GM23338 (cell line): Measurements from ENCODE around the gene PPP1R12C. TPM values are rescaled to one million over a fixed set of nuclear protein-coding genes. Genes with fewer than 3 reads are reported as not detected.

Source experiments
- ATAC-seq: fragments of 200-7000 bp; cut with Tn5 transposase; 3 replicates; pipeline ENCODE4 v1.9.1; 2020
- DNase-seq: peaks from one replicate; pipeline ENCODE4 v3.0.0-alpha.2; 2015; ENCODE audit warnings: low spot score
- H2AFZ ChIP-seq: fragments of 200-600 bp; sonication (generic); 2 replicates; pipeline ENCODE4 v1.8.0; 2016; ENCODE audit warnings: antibody characterized with exemption, mild to moderate bottlenecking, moderate library complexity
- H3F3A ChIP-seq: fragments of 200-600 bp; sonication (generic); replicated peaks from 2 replicates; pipeline ENCODE4 v1.8.0; 2017; ENCODE audit warnings: antibody characterized with exemption, mixed run types, low read depth
- H3K27ac ChIP-seq: fragments of 200-600 bp; sonication (generic); 2 replicates; pipeline ENCODE4 v1.6.1; 2016; ENCODE audit warnings: low read depth
- H3K27me3 ChIP-seq: fragments of 200-600 bp; sonication (generic); 2 replicates; pipeline ENCODE4 v1.8.0; 2016; ENCODE audit warnings: mild to moderate bottlenecking, mixed run types, moderate library complexity; ENCODE audit not compliant: insufficient read depth
- H3K36me3 ChIP-seq: fragments of 200-600 bp; sonication (generic); 2 replicates; pipeline ENCODE4 v1.8.0; 2016; ENCODE audit warnings: mild to moderate bottlenecking; ENCODE audit not compliant: insufficient read depth
- H3K4me1 ChIP-seq: fragments of 200-600 bp; sonication (generic); 2 replicates; pipeline ENCODE4 v1.8.0; 2016; ENCODE audit warnings: mild to moderate bottlenecking, moderate library complexity; ENCODE audit not compliant: insufficient read depth
- H3K4me2 ChIP-seq: fragments of 200-600 bp; sonication (generic); 2 replicates; pipeline ENCODE4 v1.7.1; 2017; ENCODE audit warnings: mixed run types
- H3K4me3 ChIP-seq: fragments of 200-600 bp; sonication (generic); 2 replicates; pipeline ENCODE4 v1.6.1; 2016; ENCODE audit warnings: mixed run types
- H3K79me2 ChIP-seq: fragments of 200-600 bp; sonication (generic); replicated peaks from 2 replicates; pipeline ENCODE4 v1.8.0; 2017; ENCODE audit warnings: mild to moderate bottlenecking; ENCODE audit not compliant: insufficient read depth
- H3K9me2 ChIP-seq: fragments of 200-600 bp; sonication (generic); 2 replicates; pipeline ENCODE4 v1.8.0; 2017; ENCODE audit not compliant: insufficient read depth
- H4K20me1 ChIP-seq: fragments of 200-600 bp; sonication (generic); replicated peaks from 2 replicates; pipeline ENCODE4 v1.8.0; 2017; ENCODE audit warnings: mild to moderate bottlenecking; ENCODE audit not compliant: insufficient read depth
- H3K27ac Mint-ChIP-seq: 2 replicates; pipeline ENCODE4 v1.8.0; 2020; ENCODE audit warnings: inconsistent platforms, mild to moderate bottlenecking, moderate library complexity, mixed read lengths
- H3K27me3 Mint-ChIP-seq: 3 replicates; pipeline ENCODE4 v1.8.0; 2022; ENCODE audit warnings: low read depth, mild to moderate bottlenecking, moderate library complexity, mixed read lengths, inconsistent platforms; ENCODE audit not compliant: insufficient read depth, poor library complexity
- H3K36me3 Mint-ChIP-seq: 3 replicates; pipeline ENCODE4 v1.8.0; 2021; ENCODE audit warnings: low read depth, mild to moderate bottlenecking, inconsistent platforms, moderate library complexity, mixed read lengths
- H3K4me1 Mint-ChIP-seq: 3 replicates; pipeline ENCODE4 v1.8.0; 2020; ENCODE audit warnings: mild to moderate bottlenecking, inconsistent platforms, mixed read lengths
- H3K4me3 Mint-ChIP-seq: 3 replicates; pipeline ENCODE4 v1.8.0; 2021; ENCODE audit warnings: moderate library complexity, mild to moderate bottlenecking, inconsistent platforms, mixed read lengths
- H3K9me3 Mint-ChIP-seq: 3 replicates; pipeline ENCODE4 v1.8.0; 2020; ENCODE audit warnings: moderate library complexity, mild to moderate bottlenecking, inconsistent platforms, mixed read lengths
- CREB1 ChIP-seq: fragments of 250-450 bp; sonication (Bioruptor Pico); IDR thresholded peaks from 2 replicates; pipeline ENCODE4 v1.5.0; 2020; ENCODE audit warnings: low read depth, mild to moderate bottlenecking, moderate library complexity
- EZH2 ChIP-seq: fragments of 200-600 bp; sonication (generic); IDR thresholded peaks from one replicate; pipeline ENCODE4 v1.8.0; 2017; ENCODE audit warnings: antibody characterized with exemption, mild to moderate bottlenecking, low read depth; ENCODE audit not compliant: unreplicated experiment
- EZH2phosphoT487 ChIP-seq: fragments of 200-600 bp; sonication (generic); IDR thresholded peaks from one replicate; pipeline ENCODE4 v1.8.1; 2018; ENCODE audit warnings: antibody characterized with exemption; ENCODE audit not compliant: unreplicated experiment
- JUNB ChIP-seq: IDR thresholded peaks from one replicate; pipeline ENCODE4 v1.6.1; 2016; ENCODE audit warnings: antibody characterized with exemption; ENCODE audit not compliant: unreplicated experiment
- NANOG ChIP-seq: IDR thresholded peaks from 2 replicates; pipeline ENCODE4 v1.6.1; 2016; ENCODE audit warnings: antibody characterized with exemption, borderline replicate concordance
- POLR2AphosphoS5 ChIP-seq: IDR thresholded peaks from 2 replicates; pipeline ENCODE4 v1.6.1; 2016; ENCODE audit warnings: antibody characterized with exemption, low read depth
- STAT1 ChIP-seq: IDR thresholded peaks from one replicate; pipeline ENCODE4 v1.6.1; 2016; ENCODE audit warnings: antibody characterized with exemption; ENCODE audit not compliant: unreplicated experiment
- ZNF114 ChIP-seq: fragments of 250-450 bp; sonication (Bioruptor Pico); IDR thresholded peaks from 2 replicates; pipeline ENCODE4 v1.5.0; 2020; ENCODE audit warnings: mild to moderate bottlenecking, moderate library complexity
- ZNF331 ChIP-seq: fragments of 250-450 bp; sonication (Bioruptor Pico); IDR thresholded peaks from 2 replicates; pipeline ENCODE4 v1.5.0; 2020; ENCODE audit warnings: low read depth, mild to moderate bottlenecking, moderate library complexity
- polyA plus RNA-seq: library from polyadenylated mRNA; unstranded; fragments of >200 nt; fragmentation: Nextera tagmentation; extraction: Ambion mirVana; gene quantifications from 2 replicates; pipeline ENCODE4 v1.2.1, GENCODE V29; 2016
- total RNA-seq: library from RNA; depleted of rRNA; stranded (reverse); fragments of >200 nt; shearing (Covaris generic); gene quantifications from 2 replicates; pipeline ENCODE4 v1.2.3, GENCODE V29; 2014
- TF ChIP-seq, protein P1 (sequence below), 2 experiments: fragments of 200-600 bp in 1 of 2; sonication (generic) in 1 of 2; conservative IDR thresholded peaks; 2 replicates each; pipeline versions ENCODE4 v1.5.1 to v1.6.1; 2016 to 2017; ENCODE audit warnings: antibody characterized with exemption in 2 of 2, low read depth in 2 of 2, mild to moderate bottlenecking in 2 of 2, moderate library complexity in 1 of 2
- TF ChIP-seq, protein P2 (sequence below): IDR thresholded peaks from 2 replicates; pipeline ENCODE4 v1.6.1; 2016; ENCODE audit warnings: antibody characterized with exemption
- TF ChIP-seq, protein P3 (sequence below): IDR thresholded peaks from one replicate; pipeline ENCODE4 v1.6.1; 2018; ENCODE audit warnings: antibody characterized with exemption; ENCODE audit not compliant: unreplicated experiment
- TF ChIP-seq, protein P4 (sequence below): fragments of 250-450 bp; sonication (Bioruptor Pico); IDR thresholded peaks from 2 replicates; pipeline ENCODE4 v1.5.0; 2020; ENCODE audit warnings: mild to moderate bottlenecking, moderate library complexity

The PPP1R12C gene
- total and polyA plus RNA-seq, 2 experiments from 2014 or later = 33.2 to 83.9 TPM

DNA sequence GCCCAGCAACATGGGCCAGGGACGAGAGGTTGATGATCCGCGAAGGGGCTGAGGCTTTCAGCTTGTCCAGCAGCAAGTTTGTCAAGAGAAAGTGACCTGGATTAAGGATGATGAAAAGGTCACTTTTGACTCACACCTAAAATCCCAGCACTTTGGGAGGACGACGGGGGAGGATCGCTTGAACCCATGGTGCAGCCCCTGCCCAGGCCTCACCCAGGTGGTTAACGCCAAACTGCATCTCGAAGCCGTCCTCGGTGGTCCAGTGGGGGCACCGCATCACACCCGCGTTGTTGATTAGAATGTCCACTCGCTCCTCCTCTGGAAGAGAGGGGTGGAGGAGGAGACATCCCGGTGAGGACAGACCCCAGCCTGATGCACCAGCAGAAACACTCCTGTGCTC lies 69.0 kb downstream of the PPP1R12C start:
- H3K27me3 Mint-ChIP-seq = no peaks in the 10 kb centered on the region
- H3F3A ChIP-seq = no peaks in the 10 kb centered on the region
- ATAC-seq = no peak
- TF ChIP-seq JUNB (no peak), ZNF331 (CRISPR knock-in tag) (no peak), EZH2phosphoT487 (no peak), NANOG (no peak), CREB1 (no peak), STAT1 (no peak), ZNF114 (CRISPR knock-in tag) (no peak), EZH2 (no peak), POLR2AphosphoS5 (no peak; the same call in 1 of the 2 replicates)
- TF ChIP-seq, protein P1, sequence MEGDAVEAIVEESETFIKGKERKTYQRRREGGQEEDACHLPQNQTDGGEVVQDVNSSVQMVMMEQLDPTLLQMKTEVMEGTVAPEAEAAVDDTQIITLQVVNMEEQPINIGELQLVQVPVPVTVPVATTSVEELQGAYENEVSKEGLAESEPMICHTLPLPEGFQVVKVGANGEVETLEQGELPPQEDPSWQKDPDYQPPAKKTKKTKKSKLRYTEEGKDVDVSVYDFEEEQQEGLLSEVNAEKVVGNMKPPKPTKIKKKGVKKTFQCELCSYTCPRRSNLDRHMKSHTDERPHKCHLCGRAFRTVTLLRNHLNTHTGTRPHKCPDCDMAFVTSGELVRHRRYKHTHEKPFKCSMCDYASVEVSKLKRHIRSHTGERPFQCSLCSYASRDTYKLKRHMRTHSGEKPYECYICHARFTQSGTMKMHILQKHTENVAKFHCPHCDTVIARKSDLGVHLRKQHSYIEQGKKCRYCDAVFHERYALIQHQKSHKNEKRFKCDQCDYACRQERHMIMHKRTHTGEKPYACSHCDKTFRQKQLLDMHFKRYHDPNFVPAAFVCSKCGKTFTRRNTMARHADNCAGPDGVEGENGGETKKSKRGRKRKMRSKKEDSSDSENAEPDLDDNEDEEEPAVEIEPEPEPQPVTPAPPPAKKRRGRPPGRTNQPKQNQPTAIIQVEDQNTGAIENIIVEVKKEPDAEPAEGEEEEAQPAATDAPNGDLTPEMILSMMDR (conservative IDR thresholded peaks at IDR 0.05; ENCODE audit: low read depth in 2 of 2) = no peak
- TF ChIP-seq, protein P2, sequence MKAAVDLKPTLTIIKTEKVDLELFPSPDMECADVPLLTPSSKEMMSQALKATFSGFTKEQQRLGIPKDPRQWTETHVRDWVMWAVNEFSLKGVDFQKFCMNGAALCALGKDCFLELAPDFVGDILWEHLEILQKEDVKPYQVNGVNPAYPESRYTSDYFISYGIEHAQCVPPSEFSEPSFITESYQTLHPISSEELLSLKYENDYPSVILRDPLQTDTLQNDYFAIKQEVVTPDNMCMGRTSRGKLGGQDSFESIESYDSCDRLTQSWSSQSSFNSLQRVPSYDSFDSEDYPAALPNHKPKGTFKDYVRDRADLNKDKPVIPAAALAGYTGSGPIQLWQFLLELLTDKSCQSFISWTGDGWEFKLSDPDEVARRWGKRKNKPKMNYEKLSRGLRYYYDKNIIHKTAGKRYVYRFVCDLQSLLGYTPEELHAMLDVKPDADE = no peak
- TF ChIP-seq, protein P3, sequence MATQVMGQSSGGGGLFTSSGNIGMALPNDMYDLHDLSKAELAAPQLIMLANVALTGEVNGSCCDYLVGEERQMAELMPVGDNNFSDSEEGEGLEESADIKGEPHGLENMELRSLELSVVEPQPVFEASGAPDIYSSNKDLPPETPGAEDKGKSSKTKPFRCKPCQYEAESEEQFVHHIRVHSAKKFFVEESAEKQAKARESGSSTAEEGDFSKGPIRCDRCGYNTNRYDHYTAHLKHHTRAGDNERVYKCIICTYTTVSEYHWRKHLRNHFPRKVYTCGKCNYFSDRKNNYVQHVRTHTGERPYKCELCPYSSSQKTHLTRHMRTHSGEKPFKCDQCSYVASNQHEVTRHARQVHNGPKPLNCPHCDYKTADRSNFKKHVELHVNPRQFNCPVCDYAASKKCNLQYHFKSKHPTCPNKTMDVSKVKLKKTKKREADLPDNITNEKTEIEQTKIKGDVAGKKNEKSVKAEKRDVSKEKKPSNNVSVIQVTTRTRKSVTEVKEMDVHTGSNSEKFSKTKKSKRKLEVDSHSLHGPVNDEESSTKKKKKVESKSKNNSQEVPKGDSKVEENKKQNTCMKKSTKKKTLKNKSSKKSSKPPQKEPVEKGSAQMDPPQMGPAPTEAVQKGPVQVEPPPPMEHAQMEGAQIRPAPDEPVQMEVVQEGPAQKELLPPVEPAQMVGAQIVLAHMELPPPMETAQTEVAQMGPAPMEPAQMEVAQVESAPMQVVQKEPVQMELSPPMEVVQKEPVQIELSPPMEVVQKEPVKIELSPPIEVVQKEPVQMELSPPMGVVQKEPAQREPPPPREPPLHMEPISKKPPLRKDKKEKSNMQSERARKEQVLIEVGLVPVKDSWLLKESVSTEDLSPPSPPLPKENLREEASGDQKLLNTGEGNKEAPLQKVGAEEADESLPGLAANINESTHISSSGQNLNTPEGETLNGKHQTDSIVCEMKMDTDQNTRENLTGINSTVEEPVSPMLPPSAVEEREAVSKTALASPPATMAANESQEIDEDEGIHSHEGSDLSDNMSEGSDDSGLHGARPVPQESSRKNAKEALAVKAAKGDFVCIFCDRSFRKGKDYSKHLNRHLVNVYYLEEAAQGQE = no peak
- TF ChIP-seq, protein P4, sequence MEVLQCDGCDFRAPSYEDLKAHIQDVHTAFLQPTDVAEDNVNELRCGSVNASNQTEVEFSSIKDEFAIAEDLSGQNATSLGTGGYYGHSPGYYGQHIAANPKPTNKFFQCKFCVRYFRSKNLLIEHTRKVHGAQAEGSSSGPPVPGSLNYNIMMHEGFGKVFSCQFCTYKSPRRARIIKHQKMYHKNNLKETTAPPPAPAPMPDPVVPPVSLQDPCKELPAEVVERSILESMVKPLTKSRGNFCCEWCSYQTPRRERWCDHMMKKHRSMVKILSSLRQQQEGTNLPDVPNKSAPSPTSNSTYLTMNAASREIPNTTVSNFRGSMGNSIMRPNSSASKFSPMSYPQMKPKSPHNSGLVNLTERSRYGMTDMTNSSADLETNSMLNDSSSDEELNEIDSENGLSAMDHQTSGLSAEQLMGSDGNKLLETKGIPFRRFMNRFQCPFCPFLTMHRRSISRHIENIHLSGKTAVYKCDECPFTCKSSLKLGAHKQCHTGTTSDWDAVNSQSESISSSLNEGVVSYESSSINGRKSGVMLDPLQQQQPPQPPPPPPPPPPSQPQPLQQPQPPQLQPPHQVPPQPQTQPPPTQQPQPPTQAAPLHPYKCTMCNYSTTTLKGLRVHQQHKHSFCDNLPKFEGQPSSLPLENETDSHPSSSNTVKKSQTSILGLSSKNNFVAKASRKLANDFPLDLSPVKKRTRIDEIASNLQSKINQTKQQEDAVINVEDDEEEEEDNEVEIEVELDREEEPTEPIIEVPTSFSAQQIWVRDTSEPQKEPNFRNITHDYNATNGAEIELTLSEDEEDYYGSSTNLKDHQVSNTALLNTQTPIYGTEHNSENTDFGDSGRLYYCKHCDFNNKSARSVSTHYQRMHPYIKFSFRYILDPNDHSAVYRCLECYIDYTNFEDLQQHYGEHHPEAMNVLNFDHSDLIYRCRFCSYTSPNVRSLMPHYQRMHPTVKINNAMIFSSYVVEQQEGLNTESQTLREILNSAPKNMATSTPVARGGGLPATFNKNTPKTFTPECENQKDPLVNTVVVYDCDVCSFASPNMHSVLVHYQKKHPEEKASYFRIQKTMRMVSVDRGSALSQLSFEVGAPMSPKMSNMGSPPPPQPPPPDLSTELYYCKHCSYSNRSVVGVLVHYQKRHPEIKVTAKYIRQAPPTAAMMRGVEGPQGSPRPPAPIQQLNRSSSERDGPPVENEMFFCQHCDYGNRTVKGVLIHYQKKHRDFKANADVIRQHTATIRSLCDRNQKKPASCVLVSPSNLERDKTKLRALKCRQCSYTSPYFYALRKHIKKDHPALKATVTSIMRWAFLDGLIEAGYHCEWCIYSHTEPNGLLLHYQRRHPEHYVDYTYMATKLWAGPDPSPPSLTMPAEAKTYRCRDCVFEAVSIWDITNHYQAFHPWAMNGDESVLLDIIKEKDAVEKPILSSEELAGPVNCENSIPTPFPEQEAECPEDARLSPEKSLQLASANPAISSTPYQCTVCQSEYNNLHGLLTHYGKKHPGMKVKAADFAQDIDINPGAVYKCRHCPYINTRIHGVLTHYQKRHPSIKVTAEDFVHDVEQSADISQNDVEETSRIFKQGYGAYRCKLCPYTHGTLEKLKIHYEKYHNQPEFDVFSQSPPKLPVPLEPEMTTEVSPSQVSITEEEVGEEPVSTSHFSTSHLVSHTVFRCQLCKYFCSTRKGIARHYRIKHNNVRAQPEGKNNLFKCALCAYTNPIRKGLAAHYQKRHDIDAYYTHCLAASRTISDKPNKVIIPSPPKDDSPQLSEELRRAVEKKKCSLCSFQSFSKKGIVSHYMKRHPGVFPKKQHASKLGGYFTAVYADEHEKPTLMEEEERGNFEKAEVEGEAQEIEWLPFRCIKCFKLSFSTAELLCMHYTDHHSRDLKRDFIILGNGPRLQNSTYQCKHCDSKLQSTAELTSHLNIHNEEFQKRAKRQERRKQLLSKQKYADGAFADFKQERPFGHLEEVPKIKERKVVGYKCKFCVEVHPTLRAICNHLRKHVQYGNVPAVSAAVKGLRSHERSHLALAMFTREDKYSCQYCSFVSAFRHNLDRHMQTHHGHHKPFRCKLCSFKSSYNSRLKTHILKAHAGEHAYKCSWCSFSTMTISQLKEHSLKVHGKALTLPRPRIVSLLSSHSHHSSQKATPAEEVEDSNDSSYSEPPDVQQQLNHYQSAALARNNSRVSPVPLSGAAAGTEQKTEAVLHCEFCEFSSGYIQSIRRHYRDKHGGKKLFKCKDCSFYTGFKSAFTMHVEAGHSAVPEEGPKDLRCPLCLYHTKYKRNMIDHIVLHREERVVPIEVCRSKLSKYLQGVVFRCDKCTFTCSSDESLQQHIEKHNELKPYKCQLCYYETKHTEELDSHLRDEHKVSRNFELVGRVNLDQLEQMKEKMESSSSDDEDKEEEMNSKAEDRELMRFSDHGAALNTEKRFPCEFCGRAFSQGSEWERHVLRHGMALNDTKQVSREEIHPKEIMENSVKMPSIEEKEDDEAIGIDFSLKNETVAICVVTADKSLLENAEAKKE = no peak
- H3K4me1 ChIP-seq = no peaks in the 10 kb centered on the region
- peaks cover 60% of the 10 kb centered on the region for H3K36me3 Mint-ChIP-seq
- no peak overlapping the region for H3K27ac ChIP-seq
- H3K4me3 Mint-ChIP-seq = no peak overlapping the region
- H3K27ac Mint-ChIP-seq = no peak overlapping the region
- H3K27me3 ChIP-seq = no peaks in the 10 kb centered on the region
- peaks cover 18% of the 10 kb centered on the region for H4K20me1 ChIP-seq
- no peaks in the 10 kb centered on the region for H3K4me1 Mint-ChIP-seq
- H3K79me2 ChIP-seq = no peaks in the 10 kb centered on the region
- H3K9me2 ChIP-seq = no peaks in the 10 kb centered on the region
- peaks cover 12% of the 10 kb centered on the region for H3K36me3 ChIP-seq
- H3K4me2 ChIP-seq = no peak overlapping the region
- DNase-seq = no peak
- H2AFZ ChIP-seq = no peak overlapping the region
- no peak overlapping the region for H3K4me3 ChIP-seq
- H3K9me3 Mint-ChIP-seq = no peaks in the 10 kb centered on the region
